ENCODE measurements around the gene UIMC1. TPM values are rescaled to one million over a fixed set of nuclear protein-coding genes. Genes with fewer than 3 reads are reported as not detected.

The UIMC1 gene
- total and polyA plus RNA-seq, 2 of the 13 experiments (the other 11 are each of a cell fraction or from before 2014, with no cell fraction given), result 18.9 to 32.7 TPM

DNA sequence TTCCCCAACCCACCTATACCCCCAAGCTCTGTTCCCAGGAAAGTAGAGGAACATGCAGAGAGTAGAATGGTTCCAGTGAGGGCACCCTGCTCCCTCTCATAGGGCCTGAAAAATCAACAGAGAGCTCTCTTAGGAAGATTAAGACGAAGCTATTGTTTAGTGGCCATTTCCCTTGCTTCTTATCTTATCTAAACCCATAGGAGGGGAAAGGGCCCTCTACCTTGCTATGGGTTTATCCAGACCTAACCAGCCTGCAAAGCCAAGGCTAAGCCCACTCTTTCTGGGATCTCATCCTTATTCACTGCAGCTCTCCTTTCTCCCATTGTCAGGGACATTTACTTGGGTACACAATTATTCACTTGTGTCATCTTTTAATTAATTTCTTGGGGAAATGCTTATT, 68.1 kb downstream of the UIMC1 start:
- H3K4me1 ChIP-seq (ENCODE audit: insufficient read depth, low read length), result peaks cover 22% of the 10 kb centered on the region
- no peaks in the 10 kb centered on the region for H3K79me2 ChIP-seq (ENCODE audit: insufficient read depth, low read length)
- BruUV-seq (replicated peaks), result no TSS peak
- FAIRE-seq, result no peak
- no peak overlapping the region for H3K4me3 ChIP-seq (replicated peaks in 1 of 3; ENCODE audit: insufficient read depth in 1 of 3, low read depth in 2 of 3, low read length in 3 of 3)
- no peaks in the 10 kb centered on the region for H3K27me3 ChIP-seq (ENCODE audit: control insufficient read depth in 1 of 2, insufficient read depth in 2 of 2, low read length in 2 of 2)
- ChIA-PET CTCF (ENCODE audit: low intra/inter-chr PET ratio, low total read pairs) (no interaction called here), POLR2A (no interaction called here)
- H3K9me3 ChIP-seq (ENCODE audit: low read length), result no peaks in the 10 kb centered on the region
- peaks cover 6 to 40% of the 10 kb centered on the region in 2 experiments for H3K36me3 ChIP-seq (replicated peaks in 1 of 2; ENCODE audit: control insufficient read depth in 1 of 2, insufficient read depth in 2 of 2, low read length in 2 of 2)
- H3K4me2 ChIP-seq (ENCODE audit: low read depth, low read length), result no peak overlapping the region
- 100% methylated on average over 1 of the region's 1 CpG for WGBS (ENCODE audit: low lambda C conversion rate)
- H3K27ac ChIP-seq (ENCODE audit: extremely low read length, insufficient read depth, low read length), result no peak overlapping the region
- H2AFZ ChIP-seq (ENCODE audit: low read length), result no peak overlapping the region
- in situ Hi-C loops (cut with HindIII; ENCODE audit: extremely low pct_ligation_motif_present, low pct_unique_long_range_greater_than_20kb) (no loop called here), intact Hi-C loops (cut with micrococcal nuclease; ENCODE audit: unreplicated experiment) (no loop called here)
- no peaks in the 10 kb centered on the region for H4K20me1 ChIP-seq (ENCODE audit: insufficient read depth, low read length)
- ATAC-seq, result no peak
- no peak for DNase-seq (ENCODE audit: low spot score)
- no peak overlapping the region for H3K9ac ChIP-seq (ENCODE audit: insufficient read depth, low read depth, low read length)
- TF ChIP-seq, protein P1, sequence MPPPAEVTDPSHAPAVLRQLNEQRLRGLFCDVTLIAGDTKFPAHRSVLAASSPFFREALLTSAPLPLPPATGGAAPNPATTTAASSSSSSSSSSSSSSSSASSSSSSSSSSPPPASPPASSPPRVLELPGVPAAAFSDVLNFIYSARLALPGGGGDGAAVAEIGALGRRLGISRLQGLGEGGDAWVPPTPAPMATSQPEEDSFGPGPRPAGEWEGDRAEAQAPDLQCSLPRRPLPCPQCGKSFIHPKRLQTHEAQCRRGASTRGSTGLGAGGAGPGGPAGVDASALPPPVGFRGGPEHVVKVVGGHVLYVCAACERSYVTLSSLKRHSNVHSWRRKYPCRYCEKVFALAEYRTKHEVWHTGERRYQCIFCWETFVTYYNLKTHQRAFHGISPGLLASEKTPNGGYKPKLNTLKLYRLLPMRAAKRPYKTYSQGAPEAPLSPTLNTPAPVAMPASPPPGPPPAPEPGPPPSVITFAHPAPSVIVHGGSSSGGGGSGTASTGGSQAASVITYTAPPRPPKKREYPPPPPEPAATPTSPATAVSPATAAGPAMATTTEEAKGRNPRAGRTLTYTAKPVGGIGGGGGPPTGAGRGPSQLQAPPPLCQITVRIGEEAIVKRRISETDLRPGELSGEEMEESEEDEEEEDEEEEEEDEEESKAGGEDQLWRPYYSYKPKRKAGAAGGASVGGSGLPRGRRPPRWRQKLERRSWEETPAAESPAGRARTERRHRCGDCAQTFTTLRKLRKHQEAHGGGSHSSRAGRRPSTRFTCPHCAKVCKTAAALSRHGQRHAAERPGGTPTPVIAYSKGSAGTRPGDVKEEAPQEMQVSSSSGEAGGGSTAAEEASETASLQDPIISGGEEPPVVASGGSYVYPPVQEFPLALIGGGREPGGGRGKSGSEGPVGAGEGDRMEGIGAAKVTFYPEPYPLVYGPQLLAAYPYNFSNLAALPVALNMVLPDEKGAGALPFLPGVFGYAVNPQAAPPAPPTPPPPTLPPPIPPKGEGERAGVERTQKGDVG (CRISPR knock-in tag; IDR thresholded peaks at IDR 0.05; ENCODE audit: borderline replicate concordance), result no peak
- no peak for TF ChIP-seq FOSL2 (CRISPR knock-in tag; IDR thresholded peaks at IDR 0.05)
- no peak for TF ChIP-seq ZNF670 (CRISPR knock-in tag; IDR thresholded peaks at IDR 0.05; ENCODE audit: borderline replicate concordance)
- TF ChIP-seq, protein P2, sequence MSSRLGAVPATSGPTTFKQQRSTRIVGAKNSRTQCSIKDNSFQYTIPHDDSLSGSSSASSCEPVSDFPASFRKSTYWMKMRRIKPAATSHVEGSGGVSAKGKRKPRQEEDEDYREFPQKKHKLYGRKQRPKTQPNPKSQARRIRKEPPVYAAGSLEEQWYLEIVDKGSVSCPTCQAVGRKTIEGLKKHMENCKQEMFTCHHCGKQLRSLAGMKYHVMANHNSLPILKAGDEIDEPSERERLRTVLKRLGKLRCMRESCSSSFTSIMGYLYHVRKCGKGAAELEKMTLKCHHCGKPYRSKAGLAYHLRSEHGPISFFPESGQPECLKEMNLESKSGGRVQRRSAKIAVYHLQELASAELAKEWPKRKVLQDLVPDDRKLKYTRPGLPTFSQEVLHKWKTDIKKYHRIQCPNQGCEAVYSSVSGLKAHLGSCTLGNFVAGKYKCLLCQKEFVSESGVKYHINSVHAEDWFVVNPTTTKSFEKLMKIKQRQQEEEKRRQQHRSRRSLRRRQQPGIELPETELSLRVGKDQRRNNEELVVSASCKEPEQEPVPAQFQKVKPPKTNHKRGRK (CRISPR knock-in tag; IDR thresholded peaks at IDR 0.05), result no peak
- TF ChIP-seq TOE1 (CRISPR knock-in tag; IDR thresholded peaks at IDR 0.05), result no peak
- no peak for TF ChIP-seq ZNF335 (CRISPR knock-in tag; IDR thresholded peaks at IDR 0.05)
- TF ChIP-seq SPEN (CRISPR knock-in tag; IDR thresholded peaks at IDR 0.05; ENCODE audit: low read depth), result no peak
- TF ChIP-seq HNF4G (IDR thresholded peaks at IDR 0.05; ENCODE audit: borderline replicate concordance, low read depth, low read length), result no peak
- no peak for TF ChIP-seq HNF4G (CRISPR knock-in tag; IDR thresholded peaks at IDR 0.05; ENCODE audit: borderline replicate concordance, low read depth)
- TF ChIP-seq, protein P3, sequence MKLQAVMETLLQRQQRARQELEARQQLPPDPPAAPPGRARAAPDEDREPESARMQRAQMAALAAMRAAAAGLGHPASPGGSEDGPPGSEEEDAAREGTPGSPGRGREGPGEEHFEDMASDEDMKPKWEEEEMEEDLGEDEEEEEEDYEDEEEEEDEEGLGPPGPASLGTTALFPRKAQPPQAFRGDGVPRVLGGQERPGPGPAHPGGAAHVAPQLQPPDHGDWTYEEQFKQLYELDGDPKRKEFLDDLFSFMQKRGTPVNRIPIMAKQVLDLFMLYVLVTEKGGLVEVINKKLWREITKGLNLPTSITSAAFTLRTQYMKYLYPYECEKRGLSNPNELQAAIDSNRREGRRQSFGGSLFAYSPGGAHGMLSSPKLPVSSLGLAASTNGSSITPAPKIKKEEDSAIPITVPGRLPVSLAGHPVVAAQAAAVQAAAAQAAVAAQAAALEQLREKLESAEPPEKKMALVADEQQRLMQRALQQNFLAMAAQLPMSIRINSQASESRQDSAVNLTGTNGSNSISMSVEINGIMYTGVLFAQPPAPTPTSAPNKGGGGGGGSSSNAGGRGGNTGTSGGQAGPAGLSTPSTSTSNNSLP (IDR thresholded peaks at IDR 0.05; ENCODE audit: low read depth, low read length), result no peak
- no peak for TF ChIP-seq CEBPG (CRISPR knock-in tag; IDR thresholded peaks at IDR 0.05)
- no peak for TF ChIP-seq IRX3 (CRISPR knock-in tag; IDR thresholded peaks at IDR 0.05; ENCODE audit: borderline replicate concordance, low read depth)
- no peak for TF ChIP-seq EP300 (IDR thresholded peaks at IDR 0.05; ENCODE audit: low read depth in 2 of 2, low read length in 2 of 2)
- no peak for TF ChIP-seq EP300 (CRISPR knock-in tag; IDR thresholded peaks at IDR 0.05; ENCODE audit: borderline replicate concordance)
- no peak for TF ChIP-seq SETDB1 (CRISPR knock-in tag; IDR thresholded peaks at IDR 0.05; ENCODE audit: borderline replicate concordance)
- TF ChIP-seq SALL1 (CRISPR knock-in tag; IDR thresholded peaks at IDR 0.05), result no peak
- TF ChIP-seq ZNF180 (CRISPR knock-in tag; IDR thresholded peaks at IDR 0.05; ENCODE audit: borderline replicate concordance, low read depth), result no peak
- no peak for TF ChIP-seq KLF12 (CRISPR knock-in tag; IDR thresholded peaks at IDR 0.05; ENCODE audit: borderline replicate concordance)
- TF ChIP-seq, protein P4, sequence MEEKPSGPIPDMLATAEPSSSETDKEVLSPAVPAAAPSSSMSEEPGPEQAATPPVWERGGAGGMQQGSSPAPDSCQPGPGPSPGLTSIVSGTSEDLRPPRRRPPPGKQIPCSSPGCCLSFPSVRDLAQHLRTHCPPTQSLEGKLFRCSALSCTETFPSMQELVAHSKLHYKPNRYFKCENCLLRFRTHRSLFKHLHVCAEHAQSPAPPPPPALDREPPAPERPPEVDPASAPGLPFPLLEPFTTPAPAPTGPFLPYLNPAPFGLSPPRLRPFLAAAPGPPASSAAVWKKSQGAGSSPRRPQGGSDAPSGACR (CRISPR knock-in tag; IDR thresholded peaks at IDR 0.05), result no peak
- TF ChIP-seq FOXJ3 (CRISPR knock-in tag; IDR thresholded peaks at IDR 0.05; ENCODE audit: borderline replicate concordance), result no peak
